ENCODE measurements around the gene C16orf86.

Gene C16orf86

GRCh38 chr16:67679935-67680897 lies 13.6 kb downstream of the C16orf86 start:
- H2AFZ ChIP-seq (ENCODE audit: low read length) = no peak overlapping the region
- H4K91ac ChIP-seq (ENCODE audit: low read depth, low read length, poor library complexity) = no peak overlapping the region
- DNase-seq (ENCODE audit: low spot score) = no peak
- H3K4me2 ChIP-seq (ENCODE audit: insufficient read depth, low read length, poor library complexity, severe bottlenecking) = no peak overlapping the region
- peaks cover 31 to 59% of the 10 kb centered on the region in 2 donors for H3K36me3 ChIP-seq (replicated peaks in 1 of 2; ENCODE audit: control insufficient read depth in 2 of 2, insufficient read depth in 2 of 2, low read length in 2 of 2)
- H3K4me3 ChIP-seq (ENCODE audit: low read length in 2 of 2) = no peak overlapping the region
- no peak overlapping the region for H2BK15ac ChIP-seq (ENCODE audit: low read length)
- H2BK120ac ChIP-seq (ENCODE audit: low read depth, low read length) = no peak overlapping the region
- H2BK12ac ChIP-seq (ENCODE audit: low read length) = no peak overlapping the region
- no peak overlapping the region for H2BK5ac ChIP-seq (ENCODE audit: low read length)
- H4K8ac ChIP-seq (ENCODE audit: low read depth, low read length) = no peak overlapping the region
- H2AK5ac ChIP-seq (ENCODE audit: low read depth, low read length) = no peak overlapping the region
- no peak overlapping the region for H3K23ac ChIP-seq (ENCODE audit: low read depth, low read length, poor library complexity)
- H3K9ac ChIP-seq (ENCODE audit: low read depth, low read length, poor library complexity) = no peak overlapping the region
- H3K18ac ChIP-seq (ENCODE audit: low read length) = no peak overlapping the region
- H3K9me3 ChIP-seq (replicated peaks in 1 of 2; ENCODE audit: control insufficient read depth in 2 of 2, insufficient read depth in 1 of 2, low read depth in 1 of 2, low read length in 2 of 2) = no peaks in the 10 kb centered on the region
- H3K27ac ChIP-seq (replicated peaks; ENCODE audit: low read length) = no peak overlapping the region
- peaks cover 0 to 2% (median 0%) of the 10 kb centered on the region in 3 experiments for H3K27me3 ChIP-seq (ENCODE audit: control insufficient read depth in 3 of 3, insufficient read depth in 3 of 3, low read depth in 1 of 3, low read length in 3 of 3)
- no CpG with 5 or more reads among the region's 10 CpGs for WGBS, 2 donors (ENCODE audit: extremely low coverage in 2 of 2, insufficient read length in 2 of 2, insufficient replicate concordance in 1 of 2)
- H3K4ac ChIP-seq (ENCODE audit: low read length) = no peak overlapping the region
- no peaks in the 10 kb centered on the region for H3K4me1 ChIP-seq (ENCODE audit: control insufficient read depth in 2 of 2, insufficient read depth in 1 of 2, low read depth in 1 of 2, low read length in 2 of 2)
- H3K79me1 ChIP-seq (ENCODE audit: low read depth, low read length) = no peaks in the 10 kb centered on the region
- no peak overlapping the region for H3K14ac ChIP-seq (ENCODE audit: low read length)

- WGBS, 2 donors (ENCODE audit: extremely low coverage in 2 of 2, insufficient read length in 2 of 2, insufficient replicate concordance in 1 of 2) = no CpG with 5 or more reads among the region's 4 CpGs
- Histone ChIP-seq H3K27ac (replicated peaks; ENCODE audit: low read length) (no peak overlapping the region), H2BK120ac (ENCODE audit: low read depth, low read length) (no peak overlapping the region), H3K27me3 (ENCODE audit: control insufficient read depth in 3 of 3, insufficient read depth in 3 of 3, low read depth in 1 of 3, low read length in 3 of 3) (peaks cover 0 to 2% (median 0%) of the 10 kb centered on the region in 3 experiments), H3K9me3 (replicated peaks in 1 of 2; ENCODE audit: control insufficient read depth in 2 of 2, insufficient read depth in 1 of 2, low read depth in 1 of 2, low read length in 2 of 2) (no peaks in the 10 kb centered on the region), H3K36me3 (replicated peaks in 1 of 2; ENCODE audit: control insufficient read depth in 2 of 2, insufficient read depth in 2 of 2, low read length in 2 of 2) (peaks cover 26 to 52% of the 10 kb centered on the region in 2 donors), H2AFZ (ENCODE audit: low read length) (no peak overlapping the region), H2BK15ac (ENCODE audit: low read length) (no peak overlapping the region), H3K9ac (ENCODE audit: low read depth, low read length, poor library complexity) (no peak overlapping the region), H2BK5ac (ENCODE audit: low read length) (no peak overlapping the region), H4K8ac (ENCODE audit: low read depth, low read length) (no peak overlapping the region), H4K91ac (ENCODE audit: low read depth, low read length, poor library complexity) (no peak overlapping the region), H3K14ac (ENCODE audit: low read length) (no peak overlapping the region), H3K18ac (ENCODE audit: low read length) (no peak overlapping the region), H3K4me1 (ENCODE audit: control insufficient read depth in 2 of 2, insufficient read depth in 1 of 2, low read depth in 1 of 2, low read length in 2 of 2) (no peaks in the 10 kb centered on the region), H2BK12ac (ENCODE audit: low read length) (no peak overlapping the region), H3K4me2 (ENCODE audit: insufficient read depth, low read length, poor library complexity, severe bottlenecking) (no peak overlapping the region), H3K79me1 (ENCODE audit: low read depth, low read length) (no peaks in the 10 kb centered on the region), H2AK5ac (ENCODE audit: low read depth, low read length) (no peak overlapping the region), H3K4me3 (ENCODE audit: low read length in 2 of 2) (no peak overlapping the region), H3K23ac (ENCODE audit: low read depth, low read length, poor library complexity) (no peak overlapping the region), H3K4ac (ENCODE audit: low read length) (no peak overlapping the region)
- no peak for DNase-seq (ENCODE audit: low spot score)
These were observed 17.2 kb downstream of the C16orf86 start for GRCh38 chr16:67683767-67684166.

GRCh38 chr16:67685388-67686112 lies 18.9 kb downstream of the C16orf86 start:
- Histone ChIP-seq H3K79me1 (ENCODE audit: low read depth, low read length) (no peaks in the 10 kb centered on the region), H2BK15ac (ENCODE audit: low read length) (no peak overlapping the region), H3K9ac (ENCODE audit: low read depth, low read length, poor library complexity) (no peak overlapping the region), H2AK5ac (ENCODE audit: low read depth, low read length) (no peak overlapping the region), H2BK5ac (ENCODE audit: low read length) (no peak overlapping the region), H2BK120ac (ENCODE audit: low read depth, low read length) (no peak overlapping the region), H3K14ac (ENCODE audit: low read length) (no peak overlapping the region), H2AFZ (ENCODE audit: low read length) (no peak overlapping the region), H3K27me3 (ENCODE audit: control insufficient read depth in 3 of 3, insufficient read depth in 3 of 3, low read depth in 1 of 3, low read length in 3 of 3) (peaks cover 0 to 2% (median 0%) of the 10 kb centered on the region in 3 experiments), H4K8ac (ENCODE audit: low read depth, low read length) (no peak overlapping the region), H3K27ac (replicated peaks; ENCODE audit: low read length) (no peak overlapping the region), H3K4me1 (ENCODE audit: control insufficient read depth in 2 of 2, insufficient read depth in 1 of 2, low read depth in 1 of 2, low read length in 2 of 2) (no peaks in the 10 kb centered on the region), H3K36me3 (replicated peaks in 1 of 2; ENCODE audit: control insufficient read depth in 2 of 2, insufficient read depth in 2 of 2, low read length in 2 of 2) (peaks cover 25 to 48% of the 10 kb centered on the region in 2 donors), H3K18ac (ENCODE audit: low read length) (no peak overlapping the region), H3K4me2 (ENCODE audit: insufficient read depth, low read length, poor library complexity, severe bottlenecking) (no peak overlapping the region), H3K4ac (ENCODE audit: low read length) (no peak overlapping the region), H4K91ac (ENCODE audit: low read depth, low read length, poor library complexity) (no peak overlapping the region), H3K9me3 (replicated peaks in 1 of 2; ENCODE audit: control insufficient read depth in 2 of 2, insufficient read depth in 1 of 2, low read depth in 1 of 2, low read length in 2 of 2) (no peaks in the 10 kb centered on the region), H3K23ac (ENCODE audit: low read depth, low read length, poor library complexity) (no peak overlapping the region), H2BK12ac (ENCODE audit: low read length) (no peak overlapping the region), H3K4me3 (ENCODE audit: low read length in 2 of 2) (no peak overlapping the region)
- DNase-seq (ENCODE audit: low spot score) = no peak
- no CpG with 5 or more reads among the region's 17 CpGs for WGBS, 2 donors (ENCODE audit: extremely low coverage in 2 of 2, insufficient read length in 2 of 2, insufficient replicate concordance in 1 of 2)
